Prostate gland (tissue), 2 donors: ENCODE results near the gene PPFIBP2. TPM values are rescaled to one million over a fixed set of nuclear protein-coding genes. Genes with fewer than 3 reads are reported as not detected.

ENCODE experiments used
- DNase-seq: peaks from one replicate; pipeline ENCODE4 v3.0.0-alpha.2; 2019; ENCODE audit warnings: low spot score
- H3K27ac ChIP-seq, 2 donors: fragments of 200-600 bp; sonication (generic); 2 replicates each; pipeline ENCODE4 v1.5.1; 2017 to 2019
- H3K27me3 ChIP-seq: fragments of 200-600 bp; sonication (generic); replicated peaks from 2 replicates; pipeline ENCODE4 v1.5.1; 2019; ENCODE audit not compliant: insufficient read depth
- H3K36me3 ChIP-seq, 2 donors: fragments of 200-600 bp; sonication (generic); 1 replicate in 1 of 2; 2 replicates in 1 of 2; pipeline versions ENCODE4 v1.5.1 to v1.8.1; 2017 to 2019
- H3K4me1 ChIP-seq: fragments of 200-600 bp; sonication (generic); replicated peaks from 2 replicates; pipeline ENCODE4 v1.5.1; 2019
- H3K4me3 ChIP-seq, 2 donors: fragments of 200-600 bp; sonication (generic); 2 replicates each; pipeline ENCODE4 v1.5.1; 2017 to 2019
- H3K9me3 ChIP-seq: fragments of 200-600 bp; sonication (generic); 2 replicates; pipeline ENCODE4 v1.5.1; 2017
- CTCF ChIP-seq, 4 experiments: fragments of 200-600 bp in 2 of 4; fragments of 450-650 bp in 2 of 4; sonication (generic) in 2 of 4; IDR thresholded peaks; 1 replicate in 3 of 4; 2 replicates in 1 of 4; pipeline ENCODE4 v1.5.1; 2016 to 2019; ENCODE audit warnings: antibody characterized with exemption in 4 of 4, mild to moderate bottlenecking in 2 of 4, moderate library complexity in 2 of 4
- POLR2A ChIP-seq: fragments of 450-650 bp; IDR thresholded peaks from one replicate; pipeline ENCODE4 v1.6.1; 2016; ENCODE audit warnings: antibody characterized with exemption, mild to moderate bottlenecking
- POLR2AphosphoS5 ChIP-seq: sonication (generic); formaldehyde crosslinking; IDR thresholded peaks from one replicate; pipeline ENCODE4 v1.6.1; 2017; ENCODE audit warnings: antibody characterized with exemption
- WGBS: methylation state at CpG from one replicate; pipeline ENCODE4 v1.1.5; 2018; 5-methylcytosine and 5-hydroxymethylcytosine counted together
- intact Hi-C: fragments of 100-400 bp; cut with DNase I; formaldehyde crosslinking; loops from one replicate; pipeline ENCODE4 v1.14.2; 2022
- total RNA-seq, 2 donors: library from RNA; depleted of rRNA; stranded (reverse); fragments of >200 nt; gene quantifications; one replicate each; pipeline ENCODE4 v1.1.0, GENCODE V29; 2016

The PPFIBP2 gene
- total RNA-seq, 2 donors from 2014 or later = 76.3 to 88.3 TPM

DNA sequence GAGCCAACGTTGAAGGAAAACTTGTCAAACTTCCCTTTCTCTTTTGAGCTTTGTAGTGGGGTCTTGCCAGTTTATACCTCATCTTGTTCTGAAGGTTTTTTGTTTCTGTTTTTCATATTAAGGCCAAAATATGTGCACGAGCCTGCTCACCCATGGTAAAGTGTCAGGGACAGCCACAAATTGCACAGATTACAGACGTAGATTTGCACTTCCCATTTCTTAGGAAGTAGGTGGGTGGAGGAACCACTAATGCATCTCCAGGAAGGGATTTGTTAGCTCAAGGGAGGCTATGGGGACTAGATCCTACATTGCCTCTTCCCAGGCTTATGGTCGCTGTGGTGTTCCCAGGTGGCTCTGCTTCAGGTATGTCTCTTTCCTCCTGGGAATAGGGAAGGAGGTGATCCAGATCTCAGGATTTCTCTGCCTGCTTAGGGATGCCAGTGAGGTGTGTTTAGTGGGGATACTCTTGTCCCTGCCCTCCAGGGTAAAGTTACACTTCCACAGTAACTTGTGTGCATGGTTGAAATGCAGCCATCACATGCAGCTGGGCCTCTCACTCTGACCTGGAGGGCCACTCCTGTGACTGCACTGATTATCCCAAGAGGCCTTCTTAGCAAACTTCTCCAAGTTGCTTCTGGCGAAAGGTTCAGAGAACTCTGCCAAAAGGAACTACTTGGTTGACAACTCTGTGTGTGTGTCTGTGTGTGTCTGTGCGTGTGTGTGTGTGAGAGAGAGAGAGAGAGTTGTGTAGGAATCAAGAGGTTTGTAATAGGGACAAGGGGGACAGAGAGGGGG is 9.8 kb downstream of the PPFIBP2 start:
- TF ChIP-seq POLR2AphosphoS5 (no peak), CTCF (IDR thresholded peaks at IDR 0.05) (no peak), POLR2A (no peak)
- Histone ChIP-seq H3K4me3 (no peak overlapping the region), H3K27me3 (no peaks in the 10 kb centered on the region), H3K4me1 (no peaks in the 10 kb centered on the region), H3K9me3 (no peaks in the 10 kb centered on the region), H3K27ac (no peak overlapping the region), H3K36me3 (no peaks in the 10 kb centered on the region)
- no peak for DNase-seq
- intact Hi-C loops = no loop called here
- 58% methylated on average over 6 of the region's 6 CpGs for WGBS

DNA sequence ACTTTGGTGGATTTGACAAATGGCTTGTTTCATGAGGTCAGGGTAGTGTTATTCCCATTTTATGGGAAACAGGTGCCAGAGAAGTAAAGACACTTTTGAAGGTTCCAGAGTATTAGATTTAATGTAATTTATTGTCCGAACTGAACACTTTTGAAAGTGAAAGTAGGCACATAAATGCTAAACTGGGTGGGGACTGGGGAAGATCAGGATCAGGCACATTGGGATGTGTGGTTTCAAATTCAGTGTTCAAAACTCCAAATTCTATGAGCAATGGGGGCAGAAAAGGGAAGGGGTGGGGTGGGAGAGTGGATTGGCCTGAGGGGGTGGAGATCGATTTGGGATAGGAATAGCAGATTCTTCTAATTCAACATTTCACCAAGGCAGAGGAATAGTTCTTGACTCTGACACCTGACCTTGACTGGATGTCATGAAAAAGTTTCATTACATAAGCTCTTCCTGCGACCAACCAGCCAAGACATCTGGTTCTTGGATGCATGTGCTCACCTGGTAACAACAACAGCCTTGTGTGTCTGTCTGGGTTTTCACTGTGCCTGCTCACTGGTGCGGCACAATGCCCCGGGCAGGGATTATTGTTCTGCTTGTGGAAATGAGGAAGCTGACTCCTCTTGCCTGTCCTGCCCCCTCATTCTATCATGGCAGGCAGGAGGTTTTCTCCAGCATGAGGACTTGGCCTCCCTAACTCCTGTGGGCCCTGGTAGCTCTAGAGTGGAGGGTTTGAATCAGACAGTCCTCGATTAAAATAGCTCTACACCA is 10.8 kb downstream of the PPFIBP2 start:
- Histone ChIP-seq H3K27me3 (no peaks in the 10 kb centered on the region), H3K36me3 (no peaks in the 10 kb centered on the region), H3K4me1 (no peaks in the 10 kb centered on the region), H3K4me3 (no peak overlapping the region), H3K9me3 (no peaks in the 10 kb centered on the region), H3K27ac (no peak overlapping the region)
- 66% methylated on average over 6 of the region's 6 CpGs for WGBS
- TF ChIP-seq CTCF (IDR thresholded peaks at IDR 0.05) = no peak
- intact Hi-C loops = no loop called here
- no peak for DNase-seq

- no peak overlapping the region for H3K27ac ChIP-seq
- 100% methylated on average over 4 of the region's 4 CpGs for WGBS
Observed at GRCh38 chr11:7525424-7525823, 11.6 kb downstream of the PPFIBP2 start.

GRCh38 chr11:7527029-7527428 is 13.2 kb downstream of the PPFIBP2 start:
- H3K27me3 ChIP-seq = no peaks in the 10 kb centered on the region
- H3K36me3 ChIP-seq = no peaks in the 10 kb centered on the region
- H3K4me1 ChIP-seq = no peaks in the 10 kb centered on the region
- intact Hi-C loops = no loop called here
- no peak for TF ChIP-seq POLR2A
- TF ChIP-seq CTCF (IDR thresholded peaks at IDR 0.05) = no peak
- no peak for DNase-seq
- 67% methylated on average over 1 of the region's 1 CpG for WGBS
- H3K27ac ChIP-seq = no peak overlapping the region
- no peaks in the 10 kb centered on the region for H3K9me3 ChIP-seq
- H3K4me3 ChIP-seq = no peak overlapping the region

More at GRCh38 chr11:7525424-7525823, 11.6 kb downstream of the PPFIBP2 start:
- no peak for TF ChIP-seq POLR2AphosphoS5
- TF ChIP-seq POLR2A = no peak
- Histone ChIP-seq H3K4me1 (no peaks in the 10 kb centered on the region), H3K9me3 (no peaks in the 10 kb centered on the region), H3K4me3 (no peak overlapping the region), H3K36me3 (no peaks in the 10 kb centered on the region), H3K27me3 (no peaks in the 10 kb centered on the region)
- DNase-seq = no peak
- intact Hi-C loops = no loop called here

DNA sequence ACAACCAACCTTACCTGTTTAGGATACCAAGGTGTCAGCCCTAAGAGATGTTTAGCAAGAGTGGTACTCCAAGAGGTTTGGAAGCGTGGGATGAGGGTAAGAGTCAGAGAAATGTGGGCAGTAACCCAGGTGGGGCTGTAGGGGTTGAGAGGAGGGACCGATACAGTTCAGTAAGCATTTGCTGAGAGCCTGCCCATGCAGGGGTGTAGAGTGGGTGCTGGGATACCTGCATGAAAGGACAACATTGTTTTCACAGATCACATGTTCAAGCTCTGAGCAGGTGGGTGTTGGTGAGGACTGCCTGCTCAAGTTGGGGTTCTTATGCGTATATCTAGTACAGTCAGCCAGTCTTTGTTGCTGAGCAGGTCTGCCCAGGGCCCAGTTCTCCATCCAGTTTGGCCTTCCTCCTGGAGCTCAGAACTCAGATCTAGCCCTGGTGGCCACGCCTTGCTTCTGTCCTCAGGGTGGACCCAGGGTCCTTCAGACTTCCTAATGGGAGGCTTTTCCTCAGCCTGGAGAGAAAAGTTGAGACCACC is 14.8 kb downstream of the PPFIBP2 start:
- DNase-seq = no peak
- H3K4me1 ChIP-seq = no peaks in the 10 kb centered on the region
- no peaks in the 10 kb centered on the region for H3K9me3 ChIP-seq

More for the DNA sequence above, 14.8 kb downstream of the PPFIBP2 start:
- Histone ChIP-seq H3K4me3 (no peak overlapping the region), H3K27ac (no peak overlapping the region), H3K36me3 (no peaks in the 10 kb centered on the region), H3K27me3 (no peaks in the 10 kb centered on the region)
- intact Hi-C loops = no loop called here
- TF ChIP-seq POLR2A (no peak), POLR2AphosphoS5 (no peak), CTCF (IDR thresholded peaks at IDR 0.05) (no peak)
- WGBS = 83% methylated on average over 4 of the region's 4 CpGs
